PFSK-1 (cell line): ENCODE results near the gene MTURN.

ENCODE experiments used
- FOXP2 ChIP-seq: optimal IDR thresholded peaks from 2 replicates; pipeline ENCODE3; 2011; ENCODE audit warnings: borderline replicate concordance, control low read depth, inconsistent platforms; ENCODE audit not compliant: insufficient read depth; ENCODE audit errors: extremely low read length, extremely low read depth
- POLR2AphosphoS5 ChIP-seq: IDR thresholded peaks from 2 replicates; pipeline ENCODE4 v1.6.1; 2012; ENCODE audit warnings: low read depth, mild to moderate bottlenecking, control low read depth, low read length, moderate library complexity
- REST ChIP-seq, 2 experiments: IDR thresholded peaks; 2 replicates each; pipeline versions ENCODE4 v1.6.1 to v1.8.0; 2011 to 2012; ENCODE audit warnings: low read depth in 2 of 2, low read length in 2 of 2, control low read depth in 1 of 2, inconsistent platforms in 1 of 2, mild to moderate bottlenecking in 1 of 2, moderate library complexity in 1 of 2; ENCODE audit not compliant: insufficient read depth in 1 of 2
- SIN3A ChIP-seq: IDR thresholded peaks from 2 replicates; pipeline ENCODE4 v1.6.1; 2012; ENCODE audit warnings: mild to moderate bottlenecking, low read length, moderate library complexity, borderline replicate concordance; ENCODE audit not compliant: insufficient read depth
- TAF1 ChIP-seq: IDR thresholded peaks from 2 replicates; pipeline ENCODE4 v1.6.1; 2012; ENCODE audit warnings: low read length, control low read depth, borderline replicate concordance; ENCODE audit not compliant: insufficient read depth

Gene MTURN

GRCh38 chr7:30144657-30145306 lies 10.0 kb downstream of the MTURN start:
- TF ChIP-seq POLR2AphosphoS5 (no peak), FOXP2 (no peak), SIN3A (no peak), TAF1 (no peak), REST (IDR thresholded peaks at IDR 0.05; ENCODE audit: insufficient read depth in 1 of 2, low read depth in 2 of 2, low read length in 2 of 2) (no peak)

GRCh38 chr7:30145426-30145970 lies 10.7 kb downstream of the MTURN start:
- no peak for TF ChIP-seq FOXP2
- no peak for TF ChIP-seq TAF1
- no peak for TF ChIP-seq POLR2AphosphoS5
- no peak for TF ChIP-seq SIN3A
- no peak for TF ChIP-seq REST (IDR thresholded peaks at IDR 0.05; ENCODE audit: insufficient read depth in 1 of 2, low read depth in 2 of 2, low read length in 2 of 2)

- TF ChIP-seq TAF1 (no peak), REST (IDR thresholded peaks at IDR 0.05; ENCODE audit: insufficient read depth in 1 of 2, low read depth in 2 of 2, low read length in 2 of 2) (no peak), FOXP2 (no peak), SIN3A (no peak), POLR2AphosphoS5 (no peak)
These were observed 11.4 kb downstream of the MTURN start for GRCh38 chr7:30146127-30146612.

- no peak for TF ChIP-seq POLR2AphosphoS5
- no peak for TF ChIP-seq REST (IDR thresholded peaks at IDR 0.05; ENCODE audit: insufficient read depth in 1 of 2, low read depth in 2 of 2, low read length in 2 of 2)
- no peak for TF ChIP-seq TAF1
- TF ChIP-seq SIN3A, result no peak
- TF ChIP-seq FOXP2, result no peak
These were observed 12.4 kb downstream of the MTURN start for GRCh38 chr7:30147223-30147622.
